Fibroblast of the aortic adventitia (primary cell): Measurements from ENCODE around the gene FHIT. TPM values are rescaled to one million over a fixed set of nuclear protein-coding genes. Genes with fewer than 3 reads are reported as not detected.

Experiments
- DNase-seq: peaks from one replicate; pipeline ENCODE4 v3.0.0-alpha.2; 2010; ENCODE audit warnings: low read depth
- H3K4me3 ChIP-seq: 2 replicates; pipeline ENCODE4 v1.5.1; 2011; ENCODE audit warnings: low read depth, mild to moderate bottlenecking, control low read depth, low read length, moderate library complexity
- CTCF ChIP-seq: IDR thresholded peaks from 2 replicates; pipeline ENCODE4 v1.5.1; 2011; ENCODE audit warnings: mild to moderate bottlenecking, low read length, control low read depth, inconsistent platforms; ENCODE audit not compliant: insufficient read depth
- total RNA-seq: library from RNA; depleted of rRNA; stranded (reverse); fragments of >200 nt; gene quantifications from 2 replicates; pipeline ENCODE4 v1.2.3, GENCODE V29; 2012; ENCODE audit warnings: low replicate concordance

FHIT gene
- total RNA-seq, 1 donor: 1.5 TPM

- DNase-seq: no peak
- no peak for TF ChIP-seq CTCF
These were observed 1411.3 kb downstream of the FHIT start for GRCh38 chr3:59839810-59840515.

GRCh38 chr3:59839283-59839682, 1412.0 kb downstream of the FHIT start:
- H3K4me3 ChIP-seq: no peak overlapping the region
- DNase-seq: peak; percentile 56
- no peak for TF ChIP-seq CTCF

More at GRCh38 chr3:59839810-59840515, 1411.3 kb downstream of the FHIT start:
- H3K4me3 ChIP-seq: no peak overlapping the region

GRCh38 chr3:59836531-59836930, 1414.7 kb downstream of the FHIT start:
- TF ChIP-seq CTCF: no peak
- no peak overlapping the region for H3K4me3 ChIP-seq
- DNase-seq: no peak

- TF ChIP-seq CTCF: no peak
- DNase-seq: no peak
- H3K4me3 ChIP-seq: no peak overlapping the region
These were observed 1418.5 kb downstream of the FHIT start for GRCh38 chr3:59832702-59833101.

- H3K4me3 ChIP-seq: no peak overlapping the region
- DNase-seq: no peak
- TF ChIP-seq CTCF: no peak
These were observed 1419.0 kb downstream of the FHIT start for GRCh38 chr3:59832241-59832640.

- H3K4me3 ChIP-seq: no peak overlapping the region
- no peak for TF ChIP-seq CTCF
- DNase-seq: no peak
These were observed 1419.9 kb downstream of the FHIT start for GRCh38 chr3:59831394-59831793.

- DNase-seq: no peak
- no peak for TF ChIP-seq CTCF
- H3K4me3 ChIP-seq: no peak overlapping the region
These were observed 1421.7 kb downstream of the FHIT start for GRCh38 chr3:59829527-59829926.
